Measurements from ENCODE around the gene AFF2.

DNA sequence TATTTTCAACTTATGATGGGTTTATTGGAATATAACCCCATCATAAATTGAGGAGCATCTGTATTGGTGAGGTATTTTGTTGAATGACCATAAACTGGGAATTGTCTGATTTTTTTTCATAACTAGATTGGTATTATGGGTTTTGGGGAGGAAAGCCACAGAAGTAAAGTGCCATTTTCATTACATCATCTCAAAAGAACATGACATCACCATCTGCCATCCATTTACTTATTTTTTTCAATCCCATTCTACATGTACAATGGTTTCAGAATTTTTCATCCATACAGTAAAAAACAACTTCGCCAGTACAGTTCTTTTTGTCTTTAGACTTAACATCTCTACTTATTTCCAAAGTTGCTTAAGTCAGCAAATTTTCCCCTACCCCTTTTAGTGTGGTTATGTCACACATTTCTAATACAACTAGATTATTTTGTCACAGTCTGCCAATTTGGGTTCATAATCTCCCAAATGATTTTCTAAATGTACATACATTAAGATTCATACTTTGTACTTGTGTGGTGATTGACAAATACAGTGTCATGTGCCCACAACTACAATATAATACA, 545.3 kb downstream of the AFF2 start:
- TF ChIP-seq, protein P1, sequence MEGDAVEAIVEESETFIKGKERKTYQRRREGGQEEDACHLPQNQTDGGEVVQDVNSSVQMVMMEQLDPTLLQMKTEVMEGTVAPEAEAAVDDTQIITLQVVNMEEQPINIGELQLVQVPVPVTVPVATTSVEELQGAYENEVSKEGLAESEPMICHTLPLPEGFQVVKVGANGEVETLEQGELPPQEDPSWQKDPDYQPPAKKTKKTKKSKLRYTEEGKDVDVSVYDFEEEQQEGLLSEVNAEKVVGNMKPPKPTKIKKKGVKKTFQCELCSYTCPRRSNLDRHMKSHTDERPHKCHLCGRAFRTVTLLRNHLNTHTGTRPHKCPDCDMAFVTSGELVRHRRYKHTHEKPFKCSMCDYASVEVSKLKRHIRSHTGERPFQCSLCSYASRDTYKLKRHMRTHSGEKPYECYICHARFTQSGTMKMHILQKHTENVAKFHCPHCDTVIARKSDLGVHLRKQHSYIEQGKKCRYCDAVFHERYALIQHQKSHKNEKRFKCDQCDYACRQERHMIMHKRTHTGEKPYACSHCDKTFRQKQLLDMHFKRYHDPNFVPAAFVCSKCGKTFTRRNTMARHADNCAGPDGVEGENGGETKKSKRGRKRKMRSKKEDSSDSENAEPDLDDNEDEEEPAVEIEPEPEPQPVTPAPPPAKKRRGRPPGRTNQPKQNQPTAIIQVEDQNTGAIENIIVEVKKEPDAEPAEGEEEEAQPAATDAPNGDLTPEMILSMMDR (IDR thresholded peaks at IDR 0.05 in 2 of 3, conservative IDR thresholded peaks at IDR 0.05 in 1 of 3; ENCODE audit: borderline replicate concordance in 1 of 3, insufficient read depth in 1 of 3, low read depth in 2 of 3, low read length in 2 of 3), result no peak
- TF ChIP-seq SP1 (IDR thresholded peaks at IDR 0.05; ENCODE audit: low read depth), result no peak

All from HCT116 (cell line).